NCI-H2107 treated with DMSO at 0.1 percent for 48 hours (cell line): Measurements from ENCODE around the gene PTTG2.
"Not testable (repeated sequence)": the region's sequence is repeated elsewhere in the genome, so short reads cannot be mapped to it uniquely, and the experiment has no call there.

Source experiments
- DNase-seq: peaks from one replicate; lab custom pipeline; 2025; ENCODE audit not compliant: unreplicated experiment; lab: John Stamatoyannopoulos, UW

The PTTG2 gene

GRCh38 chr4:37960098-37960497 lies at the start of gene PTTG2:
TSS of gene PTTG2 (plus strand) at chr4:37960398. CDS start at chr4:37960435, 37 bp downstream.
- no peak for DNase-seq

- no peak for DNase-seq
Observed at GRCh38 chr4:37914539-37914938, 45.7 kb upstream of the PTTG2 start.

GRCh38 chr4:37917388-37917787 lies 42.8 kb upstream of the PTTG2 start:
- no peak for DNase-seq

- DNase-seq = no peak
Observed at GRCh38 chr4:37918653-37919052, 41.5 kb upstream of the PTTG2 start.

- no peak for DNase-seq
Observed at GRCh38 chr4:37922328-37922727, 37.9 kb upstream of the PTTG2 start.

- not testable (repeated sequence) for DNase-seq
Observed at GRCh38 chr4:37923089-37923488, 37.1 kb upstream of the PTTG2 start.

- DNase-seq = no peak
Observed at GRCh38 chr4:37924946-37925345, 35.3 kb upstream of the PTTG2 start.

GRCh38 chr4:37927434-37927833 lies 32.8 kb upstream of the PTTG2 start:
- no peak for DNase-seq

GRCh38 chr4:37928426-37929416 lies 31.5 kb upstream of the PTTG2 start:
- DNase-seq = no peak

- DNase-seq = no peak
Observed at GRCh38 chr4:37934096-37934495, 26.1 kb upstream of the PTTG2 start.

GRCh38 chr4:37934609-37935008 lies 25.6 kb upstream of the PTTG2 start:
- DNase-seq = no peak

GRCh38 chr4:37935026-37935425 lies 25.2 kb upstream of the PTTG2 start:
- no peak for DNase-seq

GRCh38 chr4:37936889-37937498 lies 23.2 kb upstream of the PTTG2 start:
- no peak for DNase-seq

- DNase-seq = no peak
Observed at GRCh38 chr4:37938208-37938607, 22.0 kb upstream of the PTTG2 start.

GRCh38 chr4:37946503-37947179 lies 13.6 kb upstream of the PTTG2 start:
- no peak for DNase-seq

GRCh38 chr4:37948542-37948941 lies 11.7 kb upstream of the PTTG2 start:
- DNase-seq = no peak

GRCh38 chr4:37949636-37950426 lies 10.4 kb upstream of the PTTG2 start:
- DNase-seq = no peak

- no peak for DNase-seq
Observed at GRCh38 chr4:37951461-37952352, 8.5 kb upstream of the PTTG2 start.

- no peak for DNase-seq
Observed at GRCh38 chr4:37953156-37953555, 7.0 kb upstream of the PTTG2 start.
